MCF 10A (cell line): ENCODE measurements around the gene MYOM3. TPM values are rescaled to one million over a fixed set of nuclear protein-coding genes. Genes with fewer than 3 reads are reported as not detected.

Experiments used
- BruUV-seq: library from RNA; stranded (reverse); fragments of 400-500 nt; replicated peaks from 2 replicates; lab custom pipeline; 2021; lab: Mats Ljungman, UMichigan
- CTCF ChIA-PET: fragments of 300-600 bp; sonication (Branson Sonifier 250); formaldehyde crosslinking; extraction: SDS; loops from one replicate; lab custom pipeline; 2021; ENCODE audit warnings: antibody characterized with exemption, inconsistent platforms; lab: Yijun Ruan, JAX
- POLR2A ChIA-PET: fragments of 300-600, 350-650 bp; sonication (Branson Sonifier 250); formaldehyde crosslinking; extraction: SDS; loops from one replicate; lab custom pipeline; 2020; ENCODE audit warnings: antibody characterized with exemption, inconsistent platforms; lab: Yijun Ruan, JAX
- DNase-seq: peaks from one replicate; pipeline ENCODE4 v3.0.0-alpha.2; 2018; ENCODE audit not compliant: unreplicated experiment
- H3K27ac Mint-ChIP-seq: one replicate; pipeline ENCODE4 v1.8.0; 2022; ENCODE audit warnings: mild to moderate bottlenecking, low read depth, mixed read lengths; ENCODE audit not compliant: unreplicated experiment
- H3K27me3 Mint-ChIP-seq: one replicate; pipeline ENCODE4 v1.8.0; 2022; ENCODE audit warnings: mixed read lengths; ENCODE audit not compliant: insufficient read depth, unreplicated experiment
- H3K36me3 Mint-ChIP-seq: one replicate; pipeline ENCODE4 v1.8.0; 2022; ENCODE audit warnings: mild to moderate bottlenecking, moderate library complexity, mixed read lengths; ENCODE audit not compliant: insufficient read depth, unreplicated experiment
- H3K4me1 Mint-ChIP-seq: one replicate; pipeline ENCODE4 v1.8.0; 2022; ENCODE audit warnings: mixed read lengths; ENCODE audit not compliant: insufficient read depth, unreplicated experiment
- H3K4me3 Mint-ChIP-seq: one replicate; pipeline ENCODE4 v1.8.0; 2022; ENCODE audit warnings: mild to moderate bottlenecking, moderate library complexity, mixed read lengths; ENCODE audit not compliant: unreplicated experiment
- H3K9me3 Mint-ChIP-seq: one replicate; pipeline ENCODE4 v1.8.0; 2022; ENCODE audit warnings: mixed read lengths; ENCODE audit not compliant: unreplicated experiment
- intact Hi-C: fragments of 100-400 bp; cut with micrococcal nuclease; formaldehyde crosslinking; loops from 2 replicates; pipeline ENCODE4 v1.14.1; 2022
- total RNA-seq: library from RNA; stranded (reverse); gene quantifications from 2 replicates; pipeline ENCODE4 v1.2.3, GENCODE V29; 2022
- TF ChIP-seq, protein P1 (sequence below): fragments of 200-600 bp; IDR thresholded peaks from one replicate; pipeline ENCODE4 v1.8.0; 2022; ENCODE audit warnings: antibody characterized with exemption, mild to moderate bottlenecking; ENCODE audit not compliant: unreplicated experiment

MYOM3 gene
- total RNA-seq, 1 experiment from 2014 or later: 0.05 TPM

DNA sequence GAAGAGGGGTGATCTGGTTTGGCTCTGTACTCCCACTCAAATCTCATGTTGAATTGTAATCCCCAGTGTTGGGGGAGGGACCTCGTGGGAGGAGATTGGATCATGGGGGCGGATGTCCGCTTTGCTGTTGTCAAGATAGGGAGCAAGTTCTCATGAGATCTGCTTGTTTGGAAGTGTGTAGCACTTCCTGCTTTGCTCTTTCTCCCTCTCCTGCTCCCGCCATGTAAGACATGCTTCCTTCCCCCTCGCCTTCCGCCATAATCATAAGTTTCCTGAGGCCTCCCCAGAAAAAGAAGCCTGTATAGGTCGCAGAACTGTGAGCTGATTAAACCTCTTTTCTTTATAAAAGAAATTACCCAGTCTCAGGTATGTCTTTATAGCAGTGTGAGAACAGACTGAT lies 27.9 kb downstream of the MYOM3 start:
- ChIA-PET CTCF (interaction anchor here (0.9 to 1.5 kb wide), 2 partner anchors 12 to 115 kb away, joined by 5 to 8 read pairs; no protein-coding TSS in a partner anchor), POLR2A (interaction anchor here (1.2 kb wide), 1 partner anchor 71 kb away, joined by 3 read pairs; no protein-coding TSS in a partner anchor)
- H3K9me3 Mint-ChIP-seq: no peaks in the 10 kb centered on the region
- no peaks in the 10 kb centered on the region for H3K36me3 Mint-ChIP-seq
- TF ChIP-seq, protein P1, sequence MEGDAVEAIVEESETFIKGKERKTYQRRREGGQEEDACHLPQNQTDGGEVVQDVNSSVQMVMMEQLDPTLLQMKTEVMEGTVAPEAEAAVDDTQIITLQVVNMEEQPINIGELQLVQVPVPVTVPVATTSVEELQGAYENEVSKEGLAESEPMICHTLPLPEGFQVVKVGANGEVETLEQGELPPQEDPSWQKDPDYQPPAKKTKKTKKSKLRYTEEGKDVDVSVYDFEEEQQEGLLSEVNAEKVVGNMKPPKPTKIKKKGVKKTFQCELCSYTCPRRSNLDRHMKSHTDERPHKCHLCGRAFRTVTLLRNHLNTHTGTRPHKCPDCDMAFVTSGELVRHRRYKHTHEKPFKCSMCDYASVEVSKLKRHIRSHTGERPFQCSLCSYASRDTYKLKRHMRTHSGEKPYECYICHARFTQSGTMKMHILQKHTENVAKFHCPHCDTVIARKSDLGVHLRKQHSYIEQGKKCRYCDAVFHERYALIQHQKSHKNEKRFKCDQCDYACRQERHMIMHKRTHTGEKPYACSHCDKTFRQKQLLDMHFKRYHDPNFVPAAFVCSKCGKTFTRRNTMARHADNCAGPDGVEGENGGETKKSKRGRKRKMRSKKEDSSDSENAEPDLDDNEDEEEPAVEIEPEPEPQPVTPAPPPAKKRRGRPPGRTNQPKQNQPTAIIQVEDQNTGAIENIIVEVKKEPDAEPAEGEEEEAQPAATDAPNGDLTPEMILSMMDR: no peak
- BruUV-seq: no TSS peak
- H3K27ac Mint-ChIP-seq: no peak overlapping the region
- intact Hi-C loops: no loop called here
- H3K4me1 Mint-ChIP-seq: peaks cover 11% of the 10 kb centered on the region
- no peaks in the 10 kb centered on the region for H3K27me3 Mint-ChIP-seq
- DNase-seq: no peak
- H3K4me3 Mint-ChIP-seq: no peak overlapping the region

DNA sequence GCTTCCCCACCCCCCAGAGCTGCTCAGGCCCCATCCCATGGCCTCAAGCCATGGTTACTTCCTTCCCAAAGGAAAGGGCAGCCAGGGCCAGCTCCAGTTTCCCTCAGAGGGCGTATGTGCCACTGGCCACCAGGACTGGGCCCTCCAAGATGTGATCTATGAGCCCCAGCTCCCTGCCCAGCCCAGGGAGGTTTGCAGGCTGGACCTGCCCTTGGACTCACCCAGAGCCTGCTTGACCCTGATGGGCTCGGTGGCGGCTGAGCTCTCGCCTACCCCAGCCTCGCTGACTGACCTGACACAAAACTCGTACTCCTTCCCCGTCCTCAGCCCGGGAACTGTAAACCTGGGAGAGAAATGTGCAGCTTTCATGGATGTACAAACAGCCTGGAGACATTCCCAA lies 29.6 kb downstream of the MYOM3 start:
- TF ChIP-seq, protein P1: no peak
- H3K27ac Mint-ChIP-seq: no peak overlapping the region
- H3K27me3 Mint-ChIP-seq: no peaks in the 10 kb centered on the region
- POLR2A ChIA-PET: interaction anchor here (0.6 kb wide), 1 partner anchor 1824 kb away, joined by 3 read pairs; no protein-coding TSS in a partner anchor
- no TSS peak for BruUV-seq
- DNase-seq: no peak
- intact Hi-C loops: no loop called here
- H3K9me3 Mint-ChIP-seq: no peaks in the 10 kb centered on the region
- CTCF ChIA-PET: interaction anchor here (1.0 to 1.4 kb wide), 2 partner anchors 11 to 21 kb away, joined by 3 to 5 read pairs; no protein-coding TSS in a partner anchor
- H3K36me3 Mint-ChIP-seq: no peaks in the 10 kb centered on the region
- no peak overlapping the region for H3K4me3 Mint-ChIP-seq
- H3K4me1 Mint-ChIP-seq: peaks cover 11% of the 10 kb centered on the region

DNA sequence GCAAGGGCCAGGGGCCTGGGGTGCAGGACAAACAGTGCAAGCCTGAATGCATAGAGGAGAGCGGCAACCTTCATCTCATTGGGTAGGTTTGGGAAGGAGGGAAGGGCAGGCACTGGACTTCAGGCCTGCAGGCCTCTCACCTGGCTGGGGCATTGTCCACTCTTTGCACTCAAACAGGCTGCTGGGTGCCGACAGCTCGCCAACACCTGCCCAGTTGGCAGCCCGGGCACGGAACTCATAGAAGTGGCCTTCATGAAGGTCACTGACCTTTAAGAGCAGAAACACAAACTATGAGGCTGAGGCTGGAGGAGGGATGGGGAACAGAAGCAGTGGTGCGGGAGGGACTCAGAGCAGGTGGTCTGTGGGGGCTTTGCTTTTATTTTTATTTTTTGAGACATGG lies 30.7 kb downstream of the MYOM3 start:
- POLR2A ChIA-PET: no interaction called here
- H3K36me3 Mint-ChIP-seq: no peaks in the 10 kb centered on the region

DNA sequence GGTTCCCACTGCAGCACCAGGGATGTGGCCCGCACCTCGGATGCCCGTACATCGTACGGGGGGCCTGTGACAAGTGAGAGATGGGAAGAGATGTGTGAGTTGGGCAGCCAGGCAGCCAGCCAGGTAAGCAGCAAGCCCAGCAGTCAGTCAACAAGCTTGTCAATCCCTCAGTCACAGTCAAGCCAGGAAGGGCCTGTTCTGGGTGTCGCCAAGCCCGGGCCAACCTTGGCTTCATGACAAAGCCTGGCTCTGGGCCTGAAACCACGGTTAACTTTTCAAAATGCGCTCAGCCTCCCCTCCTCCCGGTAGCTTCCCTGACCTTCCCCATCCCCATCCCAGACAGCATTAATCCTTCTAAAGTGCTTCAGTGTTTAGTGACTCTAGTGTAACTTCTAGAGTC lies 31.8 kb downstream of the MYOM3 start:
- H3K27me3 Mint-ChIP-seq: no peaks in the 10 kb centered on the region
- H3K36me3 Mint-ChIP-seq: no peaks in the 10 kb centered on the region
- BruUV-seq: no TSS peak
- ChIA-PET POLR2A (no interaction called here), CTCF (interaction anchor here (1.0 kb wide), 1 partner anchor 9 kb away, joined by 3 read pairs; no protein-coding TSS in a partner anchor)
- intact Hi-C loops: no loop called here
- TF ChIP-seq, protein P1: no peak
- no peak overlapping the region for H3K4me3 Mint-ChIP-seq
- H3K9me3 Mint-ChIP-seq: no peaks in the 10 kb centered on the region
- peaks cover 5% of the 10 kb centered on the region for H3K4me1 Mint-ChIP-seq
- no peak overlapping the region for H3K27ac Mint-ChIP-seq
- DNase-seq: no peak

More for the DNA sequence above, 30.7 kb downstream of the MYOM3 start:
- no peak for DNase-seq
- H3K4me3 Mint-ChIP-seq: no peak overlapping the region
- CTCF ChIA-PET: interaction anchor here (1.0 kb wide), 1 partner anchor 22 kb away, joined by 3 read pairs; no protein-coding TSS in a partner anchor
- intact Hi-C loops: no loop called here
- peaks cover 11% of the 10 kb centered on the region for H3K4me1 Mint-ChIP-seq
- H3K27ac Mint-ChIP-seq: no peak overlapping the region
- TF ChIP-seq, protein P1: no peak
- no peaks in the 10 kb centered on the region for H3K27me3 Mint-ChIP-seq
- H3K9me3 Mint-ChIP-seq: no peaks in the 10 kb centered on the region
- BruUV-seq: no TSS peak
